HG02623 (cell line): ENCODE data around the gene FITM2.

Experiments used
- ATAC-seq: cut with Tn5 transposase; IDR thresholded peaks from one replicate; pipeline ENCODE4 v1.9.1; 2021; ENCODE audit warnings: moderate library complexity; ENCODE audit not compliant: unreplicated experiment

The FITM2 gene

DNA sequence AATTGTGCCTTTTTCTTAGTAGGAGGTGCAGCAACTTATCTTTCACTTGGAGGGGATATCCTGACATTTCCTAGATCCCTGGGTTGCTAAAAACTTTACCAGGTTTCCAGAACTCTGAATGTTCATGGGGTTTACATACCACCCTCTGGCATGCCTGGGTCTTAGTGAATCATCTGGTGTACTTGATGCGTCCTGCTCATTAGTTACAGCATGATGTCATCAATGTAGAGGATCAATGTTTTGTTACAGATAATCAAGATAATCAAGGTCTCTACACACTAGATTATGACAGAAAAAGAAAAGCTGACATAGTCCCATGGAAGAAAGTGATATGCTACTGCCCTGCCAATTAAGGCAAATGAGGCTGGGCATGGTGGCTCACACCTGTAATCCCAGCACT, 27.0 kb downstream of the FITM2 start:
- no peak for ATAC-seq

DNA sequence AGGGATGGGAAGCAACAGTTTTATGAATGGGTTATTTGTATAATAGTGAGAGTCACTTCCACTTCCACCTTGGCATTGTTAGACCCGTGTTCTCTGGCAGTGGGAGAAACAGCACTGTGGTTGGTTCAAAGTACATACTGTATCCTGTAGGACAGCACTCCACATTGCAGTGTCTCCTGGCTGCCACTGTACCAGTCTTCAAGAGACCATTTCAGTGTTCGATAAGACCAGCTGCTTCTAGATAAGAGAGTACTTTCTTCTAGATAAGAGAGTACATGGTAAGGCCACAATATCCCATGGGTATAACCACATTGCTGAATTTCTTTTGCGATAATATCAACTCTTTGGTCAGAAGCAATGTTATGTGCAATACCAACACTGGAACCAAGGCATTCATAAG, 28.8 kb downstream of the FITM2 start:
- no peak for ATAC-seq

DNA sequence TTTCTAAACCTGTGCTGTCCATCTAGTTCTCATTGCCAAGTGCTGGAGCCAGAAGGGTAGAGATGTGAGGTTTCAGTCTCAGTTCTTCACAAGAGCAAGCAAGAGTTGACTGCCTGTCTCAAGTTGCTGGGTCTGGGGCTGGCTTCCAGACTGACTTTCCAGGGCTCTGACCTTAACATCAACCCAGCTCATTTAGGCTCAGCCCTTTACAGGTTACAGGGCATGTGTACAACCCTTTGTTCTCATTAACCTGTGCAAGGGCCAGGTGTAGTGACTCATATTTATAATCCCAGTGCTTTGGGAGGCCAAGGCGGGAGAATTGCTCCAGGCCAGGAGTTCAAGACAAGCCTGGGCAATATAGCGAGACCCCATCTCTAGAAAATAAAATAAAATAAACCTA, 30.6 kb downstream of the FITM2 start:
- ATAC-seq, result no peak

- no peak for ATAC-seq
These were observed 31.8 kb downstream of the FITM2 start for GRCh38 chr20:44279228-44279627.

GRCh38 chr20:44274303-44275017, 36.5 kb downstream of the FITM2 start:
- no peak for ATAC-seq

DNA sequence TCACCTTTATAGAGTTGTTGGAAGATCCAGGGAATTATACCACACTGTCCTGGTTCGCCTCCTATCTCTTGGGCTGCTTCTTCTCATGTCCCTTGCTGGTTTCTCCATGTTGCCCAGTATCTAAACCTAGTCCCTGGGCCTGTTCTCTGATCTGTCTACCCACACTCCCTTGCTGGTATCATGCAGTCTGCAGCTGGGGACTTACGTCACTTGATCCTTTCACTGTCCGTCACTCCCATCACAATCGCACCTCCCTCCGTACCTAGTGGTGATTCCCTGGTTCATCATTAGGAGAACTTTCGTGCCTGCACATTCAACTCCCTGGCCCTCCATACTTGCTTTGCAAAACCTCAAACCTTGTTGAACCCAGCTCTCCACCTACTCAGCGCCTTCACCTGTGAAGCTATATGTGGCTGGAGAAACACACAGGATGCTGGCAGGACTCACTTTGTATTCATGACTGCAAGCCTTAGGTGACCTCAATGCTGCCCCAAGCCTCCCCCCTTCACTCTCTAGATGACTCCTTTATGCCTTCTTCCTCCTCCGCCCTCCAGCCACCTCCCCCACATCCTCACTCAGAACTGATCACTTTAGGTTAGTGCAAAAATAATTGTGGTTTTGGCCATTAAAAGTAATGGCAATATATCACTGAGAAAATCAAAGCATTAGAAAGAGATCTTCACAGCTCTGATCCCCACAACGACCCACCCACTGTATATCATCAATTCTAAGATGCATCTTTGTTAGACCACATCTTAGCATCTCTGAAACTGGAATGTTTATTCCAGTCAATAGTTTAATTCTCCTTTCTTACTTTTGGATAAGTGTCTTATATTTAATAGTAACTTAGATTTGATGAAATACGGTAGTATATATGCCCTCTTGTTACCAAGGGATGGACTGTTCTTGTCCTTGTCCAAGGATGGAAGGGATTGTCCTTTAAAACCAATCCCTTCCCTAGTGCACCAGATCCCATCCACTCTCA, 37.5 kb downstream of the FITM2 start:
- ATAC-seq, result no peak

GRCh38 chr20:44271915-44272663, 38.9 kb downstream of the FITM2 start:
- ATAC-seq, result no peak

- ATAC-seq, result no peak
These were observed 42.2 kb downstream of the FITM2 start for GRCh38 chr20:44268802-44269201.

DNA sequence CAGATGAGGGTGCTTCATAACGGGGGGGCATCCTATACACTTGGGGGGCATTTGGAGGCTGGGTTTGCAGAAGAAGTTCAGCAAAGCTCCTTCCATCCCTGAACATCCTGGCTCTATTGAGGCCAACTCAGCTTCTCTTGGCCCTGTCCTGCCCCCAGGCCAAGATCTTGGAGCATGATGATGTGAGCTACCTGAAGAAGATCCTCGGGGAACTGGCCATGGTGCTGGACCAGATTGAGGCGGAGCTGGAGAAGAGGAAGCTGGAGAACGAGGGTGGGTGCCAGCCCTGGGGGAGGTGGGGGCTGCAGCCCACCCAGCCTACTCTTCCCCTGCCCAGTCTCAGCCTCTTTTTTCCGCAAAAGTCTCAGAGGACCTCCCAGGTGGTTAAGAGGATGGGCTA, 46.7 kb downstream of the FITM2 start:
- ATAC-seq, result no peak

GRCh38 chr20:44258226-44258890, 52.6 kb downstream of the FITM2 start:
- ATAC-seq, result no peak

DNA sequence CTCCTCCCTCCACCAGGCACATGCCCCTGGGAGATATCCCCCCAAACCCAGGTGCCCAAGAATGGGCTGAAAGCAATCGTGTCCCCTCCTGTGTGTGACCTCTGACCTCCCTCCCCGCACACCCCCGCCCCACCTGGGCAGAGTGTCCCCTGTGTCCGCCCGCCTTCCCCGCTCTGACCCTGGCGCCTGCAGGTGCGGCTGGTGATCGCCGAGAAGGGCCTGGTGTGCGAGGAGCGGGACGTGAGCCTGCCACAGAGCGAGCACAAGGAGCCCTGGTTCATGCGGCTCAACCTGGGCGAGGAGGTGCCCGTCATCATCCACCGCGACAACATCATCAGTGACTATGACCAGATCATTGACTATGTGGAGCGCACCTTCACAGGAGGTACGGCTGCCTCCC, 54.0 kb downstream of the FITM2 start:
- ATAC-seq, result no peak

- no peak for ATAC-seq
These were observed 55.1 kb downstream of the FITM2 start for GRCh38 chr20:44255942-44256341.

GRCh38 chr20:44254073-44254472, 56.9 kb downstream of the FITM2 start:
- no peak for ATAC-seq

- no peak for ATAC-seq
These were observed 57.5 kb downstream of the FITM2 start for GRCh38 chr20:44253528-44253927.
